Karpas-422 (cell line): Measurements from ENCODE around the gene NELL2. TPM values are rescaled to one million over a fixed set of nuclear protein-coding genes. Genes with fewer than 3 reads are reported as not detected.
"Not testable (repeated sequence)": the region's sequence is repeated elsewhere in the genome, so short reads cannot be mapped to it uniquely, and the experiment has no call there.

Experiments
- DNase-seq: peaks from one replicate; pipeline ENCODE4 v3.0.0-alpha.2; 2015
- H2AFZ ChIP-seq: fragments of 200-600 bp; sonication (generic); 2 replicates; pipeline ENCODE4 v1.6.1; 2014; ENCODE audit warnings: antibody characterized with exemption, low read length, mixed read lengths
- H3K27ac ChIP-seq: fragments of 200-600 bp; sonication (generic); 2 replicates; pipeline ENCODE4 v1.5.1; 2014; ENCODE audit warnings: mild to moderate bottlenecking, low read length, moderate library complexity
- H3K27me3 ChIP-seq: fragments of 200-600 bp; sonication (generic); 2 replicates; pipeline ENCODE4 v1.6.1; 2014; ENCODE audit warnings: low read length, mixed read lengths
- H3K36me3 ChIP-seq: fragments of 200-600 bp; sonication (generic); 2 replicates; pipeline ENCODE4 v1.6.1; 2014; ENCODE audit warnings: low read length, mixed read lengths; ENCODE audit not compliant: insufficient read depth
- H3K4me1 ChIP-seq: fragments of 200-600 bp; sonication (generic); 2 replicates; pipeline ENCODE4 v1.6.1; 2014; ENCODE audit warnings: mild to moderate bottlenecking, low read length, mixed read lengths
- H3K4me2 ChIP-seq: fragments of 200-600 bp; sonication (generic); 2 replicates; pipeline ENCODE4 v1.6.1; 2014; ENCODE audit warnings: low read length, low read depth, mild to moderate bottlenecking; ENCODE audit not compliant: poor library complexity, severe bottlenecking
- H3K4me3 ChIP-seq: fragments of 200-600 bp; sonication (generic); 2 replicates; pipeline ENCODE4 v1.5.1; 2014; ENCODE audit warnings: mild to moderate bottlenecking, antibody characterized with exemption, low read length, mixed read lengths
- H3K79me2 ChIP-seq: fragments of 200-600 bp; sonication (generic); 2 replicates; pipeline ENCODE4 v1.6.1; 2014; ENCODE audit warnings: mild to moderate bottlenecking, low read length, mixed read lengths
- H3K9ac ChIP-seq: fragments of 200-600 bp; sonication (generic); 2 replicates; pipeline ENCODE4 v1.6.0; 2014; ENCODE audit warnings: low read length
- H3K9me2 ChIP-seq: fragments of 200-600 bp; sonication (generic), shearing (Covaris generic); replicated peaks from 2 replicates; pipeline ENCODE4 v1.6.0; 2014; ENCODE audit warnings: mild to moderate bottlenecking, low read length, moderate library complexity; ENCODE audit not compliant: insufficient read depth
- H3K9me3 ChIP-seq: fragments of 300-700, 200-600 bp; sonication (generic); 2 replicates; pipeline ENCODE4 v1.6.1; 2014; ENCODE audit warnings: low read length, mixed read lengths
- H4K20me1 ChIP-seq: fragments of 200-600 bp; sonication (generic); 2 replicates; pipeline ENCODE4 v1.6.1; 2014; ENCODE audit warnings: mild to moderate bottlenecking, antibody characterized with exemption, low read length, low read depth; ENCODE audit not compliant: insufficient read depth
- total RNA-seq: library from RNA; depleted of rRNA; stranded (reverse); fragments of >200 nt; shearing (Covaris generic); gene quantifications from 2 replicates; pipeline ENCODE4 v1.2.3, GENCODE V29; 2014; ENCODE audit warnings: low replicate concordance

NELL2 gene
- total RNA-seq, 1 experiment from 2014 or later, result 188 TPM

- Histone ChIP-seq H3K9me3 (no peaks in the 10 kb centered on the region), H3K9ac (no peak overlapping the region), H3K36me3 (peaks cover 18% of the 10 kb centered on the region; the same call in 1 of the 2 replicates), H3K27ac (no peak overlapping the region), H3K9me2 (no peaks in the 10 kb centered on the region), H2AFZ (no peak overlapping the region), H3K4me2 (no peak overlapping the region), H3K79me2 (peaks cover 8% of the 10 kb centered on the region; the same call in 1 of the 2 replicates), H3K4me1 (peaks cover 7% of the 10 kb centered on the region; the same call in 1 of the 2 replicates), H3K4me3 (no peak overlapping the region), H3K27me3 (no peaks in the 10 kb centered on the region), H4K20me1 (no peaks in the 10 kb centered on the region)
- no peak for DNase-seq
Measured at GRCh38 chr12:44771485-44772021, 104.6 kb downstream of the NELL2 start.

GRCh38 chr12:44765796-44766195, 110.3 kb downstream of the NELL2 start:
- Histone ChIP-seq H3K4me1 (peaks cover 16% of the 10 kb centered on the region; the same call in 1 of the 2 replicates), H3K79me2 (peaks cover 12% of the 10 kb centered on the region), H3K27me3 (no peaks in the 10 kb centered on the region), H3K9ac (no peak overlapping the region), H3K9me3 (no peaks in the 10 kb centered on the region), H4K20me1 (no peaks in the 10 kb centered on the region), H3K4me3 (no peak overlapping the region), H2AFZ (no peak overlapping the region), H3K27ac (no peak overlapping the region; the same call in 1 of the 2 replicates), H3K9me2 (no peaks in the 10 kb centered on the region), H3K36me3 (peaks cover 11% of the 10 kb centered on the region; the same call in 1 of the 2 replicates), H3K4me2 (no peak overlapping the region)
- peak; percentile 57 for DNase-seq

GRCh38 chr12:44763021-44763420, 113.1 kb downstream of the NELL2 start:
- Histone ChIP-seq H3K4me3 (no peak overlapping the region), H3K4me1 (peaks cover 16% of the 10 kb centered on the region; the same call in 1 of the 2 replicates), H2AFZ (no peak overlapping the region), H3K79me2 (peaks cover 8% of the 10 kb centered on the region; the same call in 1 of the 2 replicates), H3K36me3 (peaks cover 14% of the 10 kb centered on the region), H4K20me1 (no peaks in the 10 kb centered on the region), H3K9me3 (no peaks in the 10 kb centered on the region), H3K9ac (no peak overlapping the region), H3K9me2 (no peaks in the 10 kb centered on the region), H3K27ac (no peak overlapping the region), H3K27me3 (no peaks in the 10 kb centered on the region), H3K4me2 (no peak overlapping the region)
- no peak for DNase-seq

GRCh38 chr12:44759289-44759688, 116.8 kb downstream of the NELL2 start:
- H3K4me2 ChIP-seq, result no peak overlapping the region
- H3K9ac ChIP-seq, result no peak overlapping the region
- no peak overlapping the region for H2AFZ ChIP-seq
- peaks cover 14% of the 10 kb centered on the region; the same call in 1 of the 2 replicates for H3K79me2 ChIP-seq
- H3K27ac ChIP-seq, result no peak overlapping the region
- H4K20me1 ChIP-seq, result no peaks in the 10 kb centered on the region
- H3K4me3 ChIP-seq, result no peak overlapping the region
- no peaks in the 10 kb centered on the region for H3K9me3 ChIP-seq
- no peaks in the 10 kb centered on the region for H3K27me3 ChIP-seq
- DNase-seq, result no peak
- 0 out of 2 replicates have a peak, but pooled peaks cover 2% of the 10 kb centered on the region for H3K4me1 ChIP-seq
- no peaks in the 10 kb centered on the region for H3K9me2 ChIP-seq
- H3K36me3 ChIP-seq, result peaks cover 11% of the 10 kb centered on the region

GRCh38 chr12:44750468-44750867, 125.6 kb downstream of the NELL2 start:
- Histone ChIP-seq H4K20me1 (no peaks in the 10 kb centered on the region), H3K4me3 (no peak overlapping the region), H3K27ac (peak overlapping the region; percentile 42; the same call in 1 of the 2 replicates), H3K4me1 (peaks cover 56% of the 10 kb centered on the region), H3K36me3 (peaks cover 7% of the 10 kb centered on the region), H3K9ac (no peak overlapping the region), H3K27me3 (no peaks in the 10 kb centered on the region), H3K4me2 (no peak overlapping the region), H3K9me2 (no peaks in the 10 kb centered on the region), H3K9me3 (no peaks in the 10 kb centered on the region), H3K79me2 (peaks cover 29% of the 10 kb centered on the region), H2AFZ (no peak overlapping the region)
- no peak for DNase-seq

- Histone ChIP-seq H3K27ac (no peak overlapping the region), H4K20me1 (no peaks in the 10 kb centered on the region), H3K4me2 (no peak overlapping the region), H3K4me3 (no peak overlapping the region), H2AFZ (no peak overlapping the region), H3K4me1 (peaks cover 56% of the 10 kb centered on the region), H3K36me3 (peaks cover 7% of the 10 kb centered on the region), H3K9me3 (no peaks in the 10 kb centered on the region), H3K79me2 (peaks cover 29% of the 10 kb centered on the region), H3K27me3 (no peaks in the 10 kb centered on the region), H3K9ac (no peak overlapping the region), H3K9me2 (no peaks in the 10 kb centered on the region)
- DNase-seq, result no peak
Measured at GRCh38 chr12:44749566-44749965, 126.5 kb downstream of the NELL2 start.

GRCh38 chr12:44748950-44749468, 127.1 kb downstream of the NELL2 start:
- no peak for DNase-seq
- peaks cover 26% of the 10 kb centered on the region for H3K79me2 ChIP-seq
- H3K9me3 ChIP-seq, result no peaks in the 10 kb centered on the region
- H3K27me3 ChIP-seq, result no peaks in the 10 kb centered on the region
- no peak overlapping the region for H3K4me3 ChIP-seq
- no peak overlapping the region for H3K9ac ChIP-seq
- H4K20me1 ChIP-seq, result no peaks in the 10 kb centered on the region
- H3K9me2 ChIP-seq, result no peaks in the 10 kb centered on the region
- peaks cover 7% of the 10 kb centered on the region for H3K36me3 ChIP-seq
- peaks cover 51% of the 10 kb centered on the region for H3K4me1 ChIP-seq
- H3K4me2 ChIP-seq, result no peak overlapping the region
- H2AFZ ChIP-seq, result no peak overlapping the region
- H3K27ac ChIP-seq, result no peak overlapping the region

- H3K9ac ChIP-seq, H3K36me3 ChIP-seq, H3K4me2 ChIP-seq, H3K27ac ChIP-seq, H3K9me3 ChIP-seq, H4K20me1 ChIP-seq, H2AFZ ChIP-seq, H3K27me3 ChIP-seq, H3K9me2 ChIP-seq, H3K79me2 ChIP-seq, DNase-seq, H3K4me3 ChIP-seq: not testable (repeated sequence)
- H3K4me1 ChIP-seq, result peaks cover 27% of the 10 kb centered on the region
Measured at GRCh38 chr12:44741292-44741980, 134.7 kb downstream of the NELL2 start.
